Transverse colon (tissue), 4 donors: ENCODE measurements around the gene JPH2. TPM values are rescaled to one million over a fixed set of nuclear protein-coding genes. Genes with fewer than 3 reads are reported as not detected.

ENCODE experiments used
- DNase-seq: peaks from one replicate; pipeline ENCODE4 v3.0.0-alpha.2; 2019
- H3K27ac ChIP-seq, 4 donors: fragments of 200-600 bp; sonication (generic); 2 replicates each; pipeline ENCODE4 v1.5.1; 2016 to 2018; ENCODE audit warnings: inconsistent platforms in 4 of 4
- H3K27me3 ChIP-seq: fragments of 200-600 bp; sonication (generic); 2 replicates; pipeline ENCODE4 v1.5.1; 2017; ENCODE audit warnings: inconsistent platforms
- H3K36me3 ChIP-seq, 4 donors: fragments of 200-600 bp; sonication (generic); 2 replicates each; pipeline ENCODE4 v1.5.1; 2017 to 2019; ENCODE audit warnings: inconsistent platforms in 4 of 4
- H3K4me1 ChIP-seq, 4 donors: fragments of 200-600 bp; sonication (generic); 2 replicates each; pipeline ENCODE4 v1.5.1; 2017 to 2020; ENCODE audit warnings: inconsistent platforms in 4 of 4
- H3K4me3 ChIP-seq, 4 donors: fragments of 200-600 bp; sonication (generic); 1 replicate in 1 of 4; 2 replicates in 3 of 4; pipeline versions ENCODE4 v1.5.1 to v1.6.1; 2017 to 2019; ENCODE audit warnings: inconsistent platforms in 4 of 4
- H3K9me3 ChIP-seq, 2 donors: fragments of 200-600 bp; sonication (generic); 2 replicates each; pipeline ENCODE4 v1.5.1; 2017 to 2019; ENCODE audit warnings: inconsistent platforms in 2 of 2
- EP300 ChIP-seq: sonication (generic); formaldehyde crosslinking; IDR thresholded peaks from one replicate; pipeline ENCODE4 v1.6.1; 2017; ENCODE audit warnings: antibody characterized with exemption, low read depth
- POLR2A ChIP-seq: fragments of 450-650 bp; IDR thresholded peaks from one replicate; pipeline ENCODE4 v1.6.1; 2016; ENCODE audit warnings: antibody characterized with exemption, mild to moderate bottlenecking, moderate library complexity
- POLR2AphosphoS5 ChIP-seq, 3 donors: sonication (generic); formaldehyde crosslinking; IDR thresholded peaks; one replicate each; pipeline ENCODE4 v1.6.1; 2016; ENCODE audit warnings: antibody characterized with exemption in 3 of 3
- WGBS, 2 donors: methylation state at CpG; one replicate each; pipeline ENCODE4 v1.1.5; 2018; ENCODE audit warnings: low coverage in 1 of 2; 5-methylcytosine and 5-hydroxymethylcytosine counted together
- in situ Hi-C, 4 donors: fragments of 200-750 bp; cut with MboI; loops; one replicate each; pipeline versions ENCODE4 v1.15.0 to v1.15.1; 2017; ENCODE audit warnings: low sequenced_read_pairs in 3 of 4, low pct_ligation_motif_present in 1 of 4, low pct_unique_long_range_greater_than_20kb in 1 of 4
- intact Hi-C: fragments of 100-400 bp; cut with DNase I; formaldehyde crosslinking; loops from one replicate; pipeline ENCODE4 v1.15.1; 2023; ENCODE audit warnings: low total_unique reads
- total RNA-seq, 4 donors: library from RNA; depleted of rRNA; stranded (reverse); fragments of >200 nt; gene quantifications; one replicate each; pipeline ENCODE4 v1.1.0, GENCODE V29; 2016
- TF ChIP-seq, protein P1 (sequence below), 5 experiments: fragments of 200-600 bp in 3 of 5; fragments of 450-650 bp in 2 of 5; sonication (generic) in 3 of 5; IDR thresholded peaks; 1 replicate in 2 of 5; 2 replicates in 3 of 5; pipeline ENCODE4 v1.5.1; 2016 to 2017; ENCODE audit warnings: antibody characterized with exemption in 5 of 5, inconsistent platforms in 3 of 5, mild to moderate bottlenecking in 2 of 5, moderate library complexity in 1 of 5

The JPH2 gene
- total RNA-seq, 4 donors from 2014 or later = 9.8 to 216 (median 18.3) TPM

DNA sequence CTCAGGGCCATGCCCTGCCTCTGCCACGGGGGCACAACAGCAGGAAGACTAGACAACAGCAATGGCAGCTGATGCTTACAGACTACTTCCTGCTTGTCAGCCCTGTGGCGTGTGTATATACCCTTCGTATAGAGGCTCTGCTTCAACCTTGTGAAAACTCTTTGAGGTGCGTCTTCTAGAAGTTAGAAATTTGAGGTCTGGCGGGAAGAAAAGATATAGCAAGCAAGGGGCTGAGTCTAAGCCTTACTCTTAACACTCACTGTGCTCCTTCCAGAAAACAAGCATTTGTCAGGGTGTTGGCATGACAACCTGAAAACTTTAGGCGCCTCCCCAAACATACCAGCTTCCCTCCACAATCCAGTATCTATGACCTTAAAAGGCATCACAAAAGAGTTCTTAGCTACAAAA is 33.3 kb downstream of the JPH2 start:
- whole genome bisulfite sequencing, 2 donors = 53 to 60% methylated on average over 3 to 6 of the region's 6 CpGs
- Histone ChIP-seq H3K4me1 (peaks cover 0 to 8% (median 3%) of the 10 kb centered on the region in 4 donors), H3K4me3 (no peak overlapping the region), H3K27me3 (no peaks in the 10 kb centered on the region), H3K27ac (peak overlapping the region; percentile 75 to 87 (median 82)), H3K9me3 (no peaks in the 10 kb centered on the region), H3K36me3 (no peaks in the 10 kb centered on the region)
- in situ Hi-C loops = no loop called here
- intact Hi-C loops = no loop called here
- TF ChIP-seq, protein P1, sequence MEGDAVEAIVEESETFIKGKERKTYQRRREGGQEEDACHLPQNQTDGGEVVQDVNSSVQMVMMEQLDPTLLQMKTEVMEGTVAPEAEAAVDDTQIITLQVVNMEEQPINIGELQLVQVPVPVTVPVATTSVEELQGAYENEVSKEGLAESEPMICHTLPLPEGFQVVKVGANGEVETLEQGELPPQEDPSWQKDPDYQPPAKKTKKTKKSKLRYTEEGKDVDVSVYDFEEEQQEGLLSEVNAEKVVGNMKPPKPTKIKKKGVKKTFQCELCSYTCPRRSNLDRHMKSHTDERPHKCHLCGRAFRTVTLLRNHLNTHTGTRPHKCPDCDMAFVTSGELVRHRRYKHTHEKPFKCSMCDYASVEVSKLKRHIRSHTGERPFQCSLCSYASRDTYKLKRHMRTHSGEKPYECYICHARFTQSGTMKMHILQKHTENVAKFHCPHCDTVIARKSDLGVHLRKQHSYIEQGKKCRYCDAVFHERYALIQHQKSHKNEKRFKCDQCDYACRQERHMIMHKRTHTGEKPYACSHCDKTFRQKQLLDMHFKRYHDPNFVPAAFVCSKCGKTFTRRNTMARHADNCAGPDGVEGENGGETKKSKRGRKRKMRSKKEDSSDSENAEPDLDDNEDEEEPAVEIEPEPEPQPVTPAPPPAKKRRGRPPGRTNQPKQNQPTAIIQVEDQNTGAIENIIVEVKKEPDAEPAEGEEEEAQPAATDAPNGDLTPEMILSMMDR (IDR thresholded peaks at IDR 0.05) = no peak
- TF ChIP-seq POLR2AphosphoS5 (IDR thresholded peaks at IDR 0.05) = no peak
- no peak for TF ChIP-seq EP300
- no peak for TF ChIP-seq POLR2A
- DNase-seq = no peak

DNA sequence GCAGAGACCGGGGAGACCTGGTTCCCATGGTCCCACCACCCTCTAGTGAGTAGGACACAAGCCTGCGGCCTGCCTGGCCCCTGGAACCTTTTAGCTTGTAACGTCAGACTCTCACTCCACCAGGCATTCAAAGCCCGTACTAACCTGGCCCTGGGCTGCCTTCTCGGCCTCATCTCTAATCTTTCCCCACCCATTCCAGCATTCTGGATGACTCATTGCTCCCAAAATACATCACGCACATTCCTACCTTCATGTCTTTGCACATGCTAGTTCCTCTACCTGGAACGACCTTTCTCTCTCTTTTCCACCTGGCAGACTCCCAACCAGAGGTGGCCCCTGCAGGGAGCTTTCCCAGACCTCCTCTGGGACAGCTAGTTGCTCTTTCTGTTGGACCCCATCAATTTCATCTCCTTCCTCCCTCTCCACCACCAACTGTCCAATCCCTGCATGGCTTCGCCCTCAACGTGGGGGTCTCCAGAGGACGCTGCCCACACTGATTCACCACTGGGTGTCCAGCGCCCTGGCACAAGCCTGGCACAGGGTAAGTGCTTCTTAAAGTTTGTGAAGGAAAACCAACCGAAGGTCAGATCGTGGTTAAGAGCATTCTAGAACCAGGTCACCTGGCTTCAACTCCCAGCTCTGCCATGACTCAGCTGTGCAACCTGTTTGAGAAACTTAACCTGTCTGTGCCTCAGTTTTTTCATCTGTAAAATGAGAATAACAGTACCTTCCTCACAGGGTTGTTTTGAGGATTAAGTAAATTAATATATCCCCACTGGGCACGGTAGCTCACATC is 35.2 kb downstream of the JPH2 start:
- 41 to 77% methylated on average over 3 to 14 of the region's 14 CpGs for WGBS, 2 donors
- no peak overlapping the region for H3K4me3 ChIP-seq
- H3K9me3 ChIP-seq = no peaks in the 10 kb centered on the region
- in situ Hi-C loops = no loop called here
- no peaks in the 10 kb centered on the region for H3K36me3 ChIP-seq
- TF ChIP-seq POLR2AphosphoS5 (IDR thresholded peaks at IDR 0.05) = peak in 1 of 3 donors; percentile 27
- no peak for TF ChIP-seq EP300
- H3K4me1 ChIP-seq = peaks cover 0 to 8% (median 3%) of the 10 kb centered on the region in 4 donors
- DNase-seq = no peak
- no peaks in the 10 kb centered on the region for H3K27me3 ChIP-seq
- intact Hi-C loops = no loop called here
- peak overlapping the region; percentile 75 to 87 (median 82) for H3K27ac ChIP-seq

DNA sequence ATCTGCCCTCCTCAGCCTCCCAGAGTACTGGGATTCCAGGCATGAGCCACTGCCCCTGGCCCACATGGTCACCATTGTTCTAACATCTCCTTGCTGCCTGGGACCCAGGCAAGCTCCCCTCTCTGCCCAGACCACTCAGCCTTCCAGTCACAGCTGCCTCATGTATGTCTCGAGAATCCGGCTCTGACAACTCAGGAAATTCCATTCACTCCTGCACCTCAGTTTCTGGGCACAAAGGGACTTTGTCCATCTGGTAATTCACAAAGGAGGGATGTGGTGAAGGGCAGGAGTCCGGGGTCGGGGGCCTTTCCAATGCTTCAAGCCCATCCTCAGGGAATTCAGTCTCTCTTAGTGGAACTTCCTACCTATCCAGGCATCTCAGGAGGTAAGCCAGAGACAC is 40.7 kb downstream of the JPH2 start:
- H3K4me1 ChIP-seq = peaks cover 0 to 8% (median 3%) of the 10 kb centered on the region in 4 donors
- intact Hi-C loops (loop anchor here (5.0 kb wide), 1 partner anchor 36 kb away; no protein-coding TSS in a partner anchor), in situ Hi-C loops (no loop called here)
- H3K36me3 ChIP-seq = no peaks in the 10 kb centered on the region
- H3K27ac ChIP-seq = peak overlapping the region; percentile 50 to 84 (median 79)
- no peak overlapping the region for H3K4me3 ChIP-seq
- no peaks in the 10 kb centered on the region for H3K27me3 ChIP-seq
- no peak for DNase-seq
- WGBS, 2 donors = 67% methylated on average over 4 of the region's 4 CpGs; no CpG with 5 or more reads in 1 of the 2 donors
- H3K9me3 ChIP-seq = no peaks in the 10 kb centered on the region
- TF ChIP-seq POLR2AphosphoS5 (IDR thresholded peaks at IDR 0.05) = no peak
- no peak for TF ChIP-seq EP300
- TF ChIP-seq, protein P1 (IDR thresholded peaks at IDR 0.05) = no peak
- no peak for TF ChIP-seq POLR2A

DNA sequence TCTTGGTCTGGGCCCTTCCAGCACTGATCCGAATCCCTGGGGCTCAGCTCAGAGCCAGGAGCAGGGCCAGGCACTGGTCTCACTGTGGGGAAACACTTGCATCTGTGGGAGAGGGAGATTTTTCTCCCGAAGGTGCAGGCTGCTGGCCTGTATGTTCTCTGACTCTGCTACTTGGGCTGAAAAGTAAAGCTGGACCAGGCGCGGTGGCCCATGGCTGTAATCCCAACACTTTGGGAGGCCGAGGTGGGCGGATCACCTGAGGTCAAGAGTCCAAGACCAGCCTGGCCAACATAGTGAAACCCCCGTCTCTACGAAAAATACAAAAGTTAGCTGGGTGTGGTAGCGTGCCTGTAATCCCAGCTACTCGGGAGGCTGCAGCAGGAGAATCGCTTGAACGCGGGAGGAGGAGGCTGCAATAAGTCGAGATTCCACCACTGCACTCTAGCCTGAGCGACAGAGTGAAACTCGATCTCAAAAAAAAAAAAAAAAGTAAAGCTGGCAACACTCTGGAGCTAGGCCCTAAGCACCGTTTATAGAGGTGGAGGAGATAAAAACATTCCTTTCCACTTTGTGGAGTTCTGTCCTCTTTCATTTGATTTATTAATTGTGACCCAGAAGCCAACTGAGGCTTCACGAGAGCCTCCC is 41.7 kb downstream of the JPH2 start:
- H3K27me3 ChIP-seq = no peaks in the 10 kb centered on the region
- WGBS, 2 donors = 45 to 73% methylated on average over 3 to 18 of the region's 18 CpGs
- intact Hi-C loops (loop anchor here (5.0 kb wide), 1 partner anchor 37 kb away; no protein-coding TSS in a partner anchor), in situ Hi-C loops (no loop called here)
- peak overlapping the region; percentile 67 to 84 (median 79) for H3K27ac ChIP-seq
- H3K36me3 ChIP-seq = no peaks in the 10 kb centered on the region
- no peaks in the 10 kb centered on the region for H3K9me3 ChIP-seq
- no peak overlapping the region for H3K4me3 ChIP-seq
- DNase-seq = no peak
- TF ChIP-seq, protein P1 (IDR thresholded peaks at IDR 0.05) = no peak
- no peak for TF ChIP-seq POLR2AphosphoS5 (IDR thresholded peaks at IDR 0.05)
- H3K4me1 ChIP-seq = peaks cover 0 to 8% (median 3%) of the 10 kb centered on the region in 4 donors
